ENCODE measurements around the gene POTEB3.
"Not testable (repeated sequence)": the region's sequence is repeated elsewhere in the genome, so short reads cannot be mapped to it uniquely, and the experiment has no call there.

- not testable (repeated sequence) for TF ChIP-seq CTCF, POLR2A, POLR2AphosphoS5, EP300 (IDR thresholded peaks at IDR 0.05)
These were observed 71.7 kb downstream of the POTEB3 start for GRCh38 chr15:21368625-21369024.
